ENCODE results near the gene KRTAP2-2.
"Not testable (repeated sequence)": the region's sequence is repeated elsewhere in the genome, so short reads cannot be mapped to it uniquely, and the experiment has no call there.

The KRTAP2-2 gene

DNA sequence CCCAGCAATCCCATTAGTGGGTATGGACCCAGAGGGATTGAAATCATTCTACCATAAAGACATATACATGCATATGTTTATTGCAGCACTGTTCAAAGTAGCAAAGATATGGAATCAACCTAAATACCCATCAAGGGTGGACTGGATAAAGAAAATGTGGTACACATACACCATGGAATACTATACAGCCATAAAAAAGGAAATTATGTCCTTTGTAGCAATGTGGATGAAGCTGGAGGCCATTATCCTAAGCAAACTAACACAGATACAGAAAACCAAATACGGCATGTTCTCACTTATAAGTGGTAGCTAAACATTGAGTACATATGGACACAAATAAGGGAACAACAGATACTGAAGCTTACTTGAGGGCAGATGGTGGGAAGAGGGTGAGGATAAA is 2.5 kb upstream of the KRTAP2-2 start:
- no peak overlapping the region for H3K27ac ChIP-seq
- no peak overlapping the region for H3K4me3 ChIP-seq
- TF ChIP-seq, protein P1, sequence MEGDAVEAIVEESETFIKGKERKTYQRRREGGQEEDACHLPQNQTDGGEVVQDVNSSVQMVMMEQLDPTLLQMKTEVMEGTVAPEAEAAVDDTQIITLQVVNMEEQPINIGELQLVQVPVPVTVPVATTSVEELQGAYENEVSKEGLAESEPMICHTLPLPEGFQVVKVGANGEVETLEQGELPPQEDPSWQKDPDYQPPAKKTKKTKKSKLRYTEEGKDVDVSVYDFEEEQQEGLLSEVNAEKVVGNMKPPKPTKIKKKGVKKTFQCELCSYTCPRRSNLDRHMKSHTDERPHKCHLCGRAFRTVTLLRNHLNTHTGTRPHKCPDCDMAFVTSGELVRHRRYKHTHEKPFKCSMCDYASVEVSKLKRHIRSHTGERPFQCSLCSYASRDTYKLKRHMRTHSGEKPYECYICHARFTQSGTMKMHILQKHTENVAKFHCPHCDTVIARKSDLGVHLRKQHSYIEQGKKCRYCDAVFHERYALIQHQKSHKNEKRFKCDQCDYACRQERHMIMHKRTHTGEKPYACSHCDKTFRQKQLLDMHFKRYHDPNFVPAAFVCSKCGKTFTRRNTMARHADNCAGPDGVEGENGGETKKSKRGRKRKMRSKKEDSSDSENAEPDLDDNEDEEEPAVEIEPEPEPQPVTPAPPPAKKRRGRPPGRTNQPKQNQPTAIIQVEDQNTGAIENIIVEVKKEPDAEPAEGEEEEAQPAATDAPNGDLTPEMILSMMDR (IDR thresholded peaks at IDR 0.05) = no peak
- peaks cover 0 to 25% (median 11%) of the 10 kb centered on the region in 4 donors for H3K4me1 ChIP-seq
- intact Hi-C loops (cut with DNase I; ENCODE audit: low total_unique reads) = no loop called here
- DNase-seq = no peak
- no peaks in the 10 kb centered on the region for H3K27me3 ChIP-seq
- H3K9me3 ChIP-seq = no peaks in the 10 kb centered on the region
- H3K36me3 ChIP-seq = no peaks in the 10 kb centered on the region

DNA sequence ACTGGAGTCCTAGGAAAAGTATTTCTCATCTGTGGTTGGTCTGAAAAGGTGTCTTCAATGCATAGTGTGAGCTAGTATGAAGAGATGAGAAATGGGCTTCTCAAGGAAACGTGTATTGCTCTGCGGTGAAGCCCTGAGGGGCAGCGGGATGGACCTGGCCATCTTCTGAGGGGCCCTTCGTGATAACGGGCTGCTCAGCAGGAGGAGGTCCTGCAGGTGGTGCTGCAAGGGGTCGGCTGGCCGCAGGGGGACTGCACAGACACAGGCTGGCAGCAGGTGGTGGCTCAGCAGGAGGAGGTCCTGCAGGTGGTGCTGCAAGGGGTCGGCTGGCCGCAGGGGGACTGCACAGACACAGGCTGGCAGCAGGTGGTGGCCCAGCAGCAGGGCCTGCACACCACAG is 474 bp downstream of the KRTAP2-2 start:
- H3K27ac ChIP-seq; H3K9me3 ChIP-seq; H3K36me3 ChIP-seq; H3K4me1 ChIP-seq; intact Hi-C loops (cut with DNase I; ENCODE audit: low total_unique reads); H3K27me3 ChIP-seq; H3K4me3 ChIP-seq; DNase-seq: not testable (repeated sequence)

- Histone ChIP-seq H3K36me3 (no peaks in the 10 kb centered on the region), H3K4me1 (no peaks in the 10 kb centered on the region), H3K27ac (no peak overlapping the region), H3K9me3 (no peaks in the 10 kb centered on the region), H3K4me3 (no peak overlapping the region), H3K27me3 (no peaks in the 10 kb centered on the region)
- TF ChIP-seq, protein P1 (IDR thresholded peaks at IDR 0.05) = no peak
- no peak for DNase-seq
- intact Hi-C loops (cut with DNase I; ENCODE audit: low total_unique reads) = no loop called here
Measured at GRCh38 chr17:41054025-41054424, 1.0 kb downstream of the KRTAP2-2 start.

DNA sequence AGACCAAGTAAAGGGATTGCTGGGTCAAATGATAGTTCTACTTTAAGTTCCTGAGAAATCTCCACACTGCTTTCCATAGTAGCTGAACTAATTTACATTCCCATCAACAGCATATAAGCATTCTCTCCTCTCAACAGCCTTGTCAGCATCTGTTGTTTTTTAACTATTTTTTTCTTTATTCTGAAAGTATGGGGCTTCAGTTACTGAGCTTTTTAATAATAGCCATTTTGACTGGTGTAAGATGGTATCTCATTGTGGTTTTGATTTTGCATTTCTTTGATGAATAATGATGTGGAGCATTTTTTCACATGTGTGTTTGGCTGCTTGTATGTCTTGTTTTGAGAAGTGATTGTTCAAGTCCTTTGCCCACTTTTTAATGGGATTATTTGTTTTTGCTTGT is 2.5 kb downstream of the KRTAP2-2 start:
- H3K36me3 ChIP-seq = no peaks in the 10 kb centered on the region
- TF ChIP-seq, protein P1 (IDR thresholded peaks at IDR 0.05) = no peak
- H3K4me1 ChIP-seq = no peaks in the 10 kb centered on the region
- H3K4me3 ChIP-seq = no peak overlapping the region
- intact Hi-C loops (cut with DNase I; ENCODE audit: low total_unique reads) = no loop called here
- no peaks in the 10 kb centered on the region for H3K9me3 ChIP-seq
- peaks cover 0 to 2% of the 10 kb centered on the region in 2 donors for H3K27me3 ChIP-seq
- no peak overlapping the region for H3K27ac ChIP-seq
- DNase-seq = no peak

DNA sequence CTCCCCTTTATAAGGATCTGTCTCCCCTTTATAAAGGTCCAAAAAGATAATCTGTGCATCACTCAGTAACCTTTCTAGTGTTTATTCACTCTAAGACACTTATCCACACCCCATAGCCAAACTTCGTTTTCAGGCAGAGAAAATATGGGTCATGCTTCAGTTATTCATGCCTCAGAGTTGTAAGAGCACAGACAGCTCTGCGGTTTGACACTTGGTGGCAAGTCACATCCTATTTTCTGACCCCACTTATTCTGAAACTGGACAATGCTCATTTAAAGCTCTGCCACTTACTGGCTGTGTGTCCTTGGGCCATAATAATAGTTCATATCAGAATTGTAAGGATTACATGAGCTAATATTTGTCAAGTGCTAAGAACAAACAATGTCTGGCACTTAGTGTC is 5.9 kb downstream of the KRTAP2-2 start:
- Histone ChIP-seq H3K4me1 (no peaks in the 10 kb centered on the region), H3K27ac (no peak overlapping the region), H3K27me3 (peaks cover 0 to 2% of the 10 kb centered on the region in 2 donors), H3K36me3 (no peaks in the 10 kb centered on the region), H3K4me3 (no peak overlapping the region), H3K9me3 (no peaks in the 10 kb centered on the region)
- DNase-seq = no peak
- TF ChIP-seq, protein P1 (IDR thresholded peaks at IDR 0.05) = no peak
- intact Hi-C loops (cut with DNase I; ENCODE audit: low total_unique reads) = no loop called here

- Histone ChIP-seq H3K27ac (no peak overlapping the region), H3K4me3 (no peak overlapping the region), H3K9me3 (no peaks in the 10 kb centered on the region), H3K27me3 (peaks cover 0 to 2% of the 10 kb centered on the region in 2 donors), H3K4me1 (no peaks in the 10 kb centered on the region), H3K36me3 (no peaks in the 10 kb centered on the region)
- TF ChIP-seq, protein P1 (IDR thresholded peaks at IDR 0.05) = no peak
- DNase-seq = no peak
- intact Hi-C loops (cut with DNase I; ENCODE audit: low total_unique reads) = no loop called here
Measured at GRCh38 chr17:41048441-41048840, 6.6 kb downstream of the KRTAP2-2 start.

- H3K36me3 ChIP-seq; H3K4me3 ChIP-seq; H3K4me1 ChIP-seq; H3K27me3 ChIP-seq; DNase-seq; H3K9me3 ChIP-seq; intact Hi-C loops (cut with DNase I; ENCODE audit: low total_unique reads); H3K27ac ChIP-seq: not testable (repeated sequence)
Measured at GRCh38 chr17:41046735-41047465, 8.1 kb downstream of the KRTAP2-2 start, which contains the start of gene KRTAP2-1. Gene KRTAP2-1 (minus strand): TSS chr17:41047316. CDS start chr17:41047267, 49 bp downstream.
